NCI-H2107 treated with DMSO at 0.1 percent for 48 hours (cell line): ENCODE data around the gene NUB1.

Experiments used
- DNase-seq: peaks from one replicate; lab custom pipeline; 2025; ENCODE audit not compliant: unreplicated experiment; lab: John Stamatoyannopoulos, UW

Gene NUB1

GRCh38 chr7:151400626-151401315 is 59.2 kb downstream of the NUB1 start:
- no peak for DNase-seq

GRCh38 chr7:151402029-151402835 is 60.6 kb downstream of the NUB1 start:
- no peak for DNase-seq

- no peak for DNase-seq
Measured at GRCh38 chr7:151403764-151404163, 62.2 kb downstream of the NUB1 start.

- no peak for DNase-seq
Measured at GRCh38 chr7:151404216-151405011, 62.8 kb downstream of the NUB1 start.

- DNase-seq, result no peak
Measured at GRCh38 chr7:151405056-151405455, 63.4 kb downstream of the NUB1 start.

GRCh38 chr7:151405588-151405987 is 64.0 kb downstream of the NUB1 start:
- DNase-seq, result no peak

GRCh38 chr7:151406051-151406875 is 64.7 kb downstream of the NUB1 start:
- DNase-seq, result no peak

GRCh38 chr7:151406886-151407583 is 65.4 kb downstream of the NUB1 start:
- no peak for DNase-seq

GRCh38 chr7:151408498-151408838 is 66.9 kb downstream of the NUB1 start:
- no peak for DNase-seq

- no peak for DNase-seq
Measured at GRCh38 chr7:151408839-151409666, 67.4 kb downstream of the NUB1 start.

- DNase-seq, result no peak
Measured at GRCh38 chr7:151409667-151410404, 68.2 kb downstream of the NUB1 start, which contains the start of gene WDR86. WDR86 (minus strand) TSS chr7:151410038; CDS start chr7:151409589, 449 bp downstream.

- DNase-seq, result no peak
Measured at GRCh38 chr7:151410405-151411390, 69.1 kb downstream of the NUB1 start.

GRCh38 chr7:151411551-151411950 is 69.9 kb downstream of the NUB1 start:
- DNase-seq, result peak; percentile 58

- DNase-seq, result no peak
Measured at GRCh38 chr7:151412318-151412717, 70.7 kb downstream of the NUB1 start.

GRCh38 chr7:151413241-151413640 is 71.6 kb downstream of the NUB1 start:
- DNase-seq, result no peak

GRCh38 chr7:151415375-151416105 is 73.9 kb downstream of the NUB1 start:
- peak; percentile 97 for DNase-seq
